ENCODE data around the gene DPP9. TPM values are rescaled to one million over a fixed set of nuclear protein-coding genes. Genes with fewer than 3 reads are reported as not detected.

The DPP9 gene
- total and polyA plus RNA-seq, 2 of the 8 experiments (the other 6 are each of a cell fraction or from before 2014, with no cell fraction given) = 11.6 to 40.7 TPM

DNA sequence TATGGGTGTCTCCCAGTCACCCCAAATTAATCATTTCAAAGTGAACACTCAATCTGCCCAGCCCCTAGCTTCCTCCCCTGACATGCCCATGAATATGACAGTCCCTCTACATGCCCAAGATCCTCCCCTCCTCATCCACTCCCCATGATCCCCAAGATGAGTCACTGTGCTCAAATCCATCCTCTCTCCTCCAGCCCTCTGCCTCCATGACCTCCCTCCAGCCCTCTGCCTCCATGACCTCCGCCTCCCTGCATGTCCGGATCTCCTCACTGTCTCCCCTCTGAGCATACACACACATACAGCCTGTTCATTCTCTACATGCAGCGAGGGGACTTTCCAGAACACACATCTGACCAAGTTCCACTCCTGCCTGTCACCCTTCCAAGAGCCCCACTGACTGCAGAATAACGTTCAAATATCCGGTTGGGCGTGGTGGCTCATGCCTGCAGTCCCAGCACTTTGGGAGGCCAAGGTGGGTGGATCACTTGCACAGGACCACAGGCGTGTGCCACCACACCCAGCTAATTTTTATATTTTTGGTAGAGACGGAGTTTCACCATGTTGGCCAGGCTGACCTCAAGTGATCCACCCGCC is 49.5 kb upstream of the DPP9 start (continued):
- TF ChIP-seq, protein P1, sequence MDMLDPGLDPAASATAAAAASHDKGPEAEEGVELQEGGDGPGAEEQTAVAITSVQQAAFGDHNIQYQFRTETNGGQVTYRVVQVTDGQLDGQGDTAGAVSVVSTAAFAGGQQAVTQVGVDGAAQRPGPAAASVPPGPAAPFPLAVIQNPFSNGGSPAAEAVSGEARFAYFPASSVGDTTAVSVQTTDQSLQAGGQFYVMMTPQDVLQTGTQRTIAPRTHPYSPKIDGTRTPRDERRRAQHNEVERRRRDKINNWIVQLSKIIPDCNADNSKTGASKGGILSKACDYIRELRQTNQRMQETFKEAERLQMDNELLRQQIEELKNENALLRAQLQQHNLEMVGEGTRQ (IDR thresholded peaks at IDR 0.05; ENCODE audit: low read length) = no peak
- TF ChIP-seq TAF1 (IDR thresholded peaks at IDR 0.05; ENCODE audit: low read depth, low read length) (no peak), RBBP5 (IDR thresholded peaks at IDR 0.05; ENCODE audit: borderline replicate concordance, low read depth, low read length) (no peak), TEAD4 (IDR thresholded peaks at IDR 0.05; ENCODE audit: low read depth, low read length) (no peak), KDM5A (IDR thresholded peaks at IDR 0.05; ENCODE audit: low read length) (no peak)
